Measurements from ENCODE around the gene PDIA3. TPM values are rescaled to one million over a fixed set of nuclear protein-coding genes. Genes with fewer than 3 reads are reported as not detected.
"Not testable (repeated sequence)": the region's sequence is repeated elsewhere in the genome, so short reads cannot be mapped to it uniquely, and the experiment has no call there.

PDIA3 gene
- total and polyA plus RNA-seq, 7 donors, result 36.6 to 430 (median 63.7) TPM

GRCh38 chr15:43735416-43735815, 10.8 kb upstream of the PDIA3 start:
- no peaks in the 10 kb centered on the region for H3K4me1 ChIP-seq
- H3K27ac ChIP-seq, result no peak overlapping the region
- no peaks in the 10 kb centered on the region for H3K27me3 ChIP-seq
- H3K4me3 ChIP-seq, result no peak overlapping the region
- WGBS, 2 donors, result 75 to 80% methylated on average over 6 of the region's 6 CpGs
- no peaks in the 10 kb centered on the region for H3K36me3 ChIP-seq
- intact Hi-C loops (cut with DNase I), result no loop called here
- no peaks in the 10 kb centered on the region for H3K9me3 ChIP-seq
- no peak for TF ChIP-seq POLR2AphosphoS5 (IDR thresholded peaks at IDR 0.05)
- DNase-seq, result no peak

GRCh38 chr15:43746903-43747309, 668 bp downstream of the PDIA3 start:
- DNase-seq; H3K27me3 ChIP-seq; H3K36me3 ChIP-seq; intact Hi-C loops (cut with DNase I); H3K9me3 ChIP-seq: not testable (repeated sequence)
- H3K27ac ChIP-seq, result peak overlapping the region; percentile 95 to 97 (median 96)
- peaks cover 0 to 55% (median 45%) of the 10 kb centered on the region in 4 donors for H3K4me1 ChIP-seq
- H3K4me3 ChIP-seq, result peak overlapping the region; percentile 58 to 81 (median 74)
- 0 to 1% methylated on average over 12 of the region's 12 CpGs for WGBS, 2 donors

GRCh38 chr15:43748376-43748775, 2.1 kb downstream of the PDIA3 start:
- intact Hi-C loops (cut with DNase I), result no loop called here

GRCh38 chr15:43749690-43750345, 3.6 kb downstream of the PDIA3 start:
- Histone ChIP-seq H3K27ac (peak overlapping the region in 1 of 4 donors; percentile 96), H3K4me3 (peak overlapping the region in 2 of 4 donors; percentile 2 to 12), H3K9me3 (no peaks in the 10 kb centered on the region), H3K4me1 (peaks cover 0 to 64% (median 51%) of the 10 kb centered on the region in 4 donors), H3K36me3 (peaks cover 0 to 19% (median 6%) of the 10 kb centered on the region in 4 donors), H3K27me3 (no peaks in the 10 kb centered on the region)
- TF ChIP-seq POLR2A (IDR thresholded peaks at IDR 0.05) (no peak), CTCF (IDR thresholded peaks at IDR 0.05) (no peak), POLR2AphosphoS5 (IDR thresholded peaks at IDR 0.05) (no peak), EP300 (IDR thresholded peaks at IDR 0.05) (no peak)
- no peak for DNase-seq
- WGBS, 2 donors, result 48 to 71% methylated on average over 12 of the region's 12 CpGs
- intact Hi-C loops (cut with DNase I), result no loop called here

More at GRCh38 chr15:43748376-43748775, 2.1 kb downstream of the PDIA3 start:
- TF ChIP-seq CTCF (IDR thresholded peaks at IDR 0.05), result no peak
- no peak for TF ChIP-seq EP300 (IDR thresholded peaks at IDR 0.05)
- TF ChIP-seq POLR2AphosphoS5 (IDR thresholded peaks at IDR 0.05), result no peak
- TF ChIP-seq POLR2A (IDR thresholded peaks at IDR 0.05), result no peak
- WGBS, 2 donors, result 49 to 70% methylated on average over 3 of the region's 3 CpGs
- Histone ChIP-seq H3K36me3 (peaks cover 0 to 7% (median 3%) of the 10 kb centered on the region in 4 donors), H3K27me3 (no peaks in the 10 kb centered on the region), H3K9me3 (no peaks in the 10 kb centered on the region), H3K4me1 (peaks cover 0 to 64% (median 51%) of the 10 kb centered on the region in 4 donors), H3K4me3 (peak overlapping the region in 1 of 4 donors; percentile 74), H3K27ac (peak overlapping the region in 1 of 4 donors; percentile 96)
- no peak for DNase-seq

GRCh38 chr15:43751885-43752284, 5.6 kb downstream of the PDIA3 start:
- Histone ChIP-seq H3K4me3 (no peak overlapping the region), H3K4me1 (peaks cover 0 to 60% (median 46%) of the 10 kb centered on the region in 4 donors), H3K27me3 (no peaks in the 10 kb centered on the region), H3K9me3 (no peaks in the 10 kb centered on the region), H3K27ac (no peak overlapping the region), H3K36me3 (peaks cover 0 to 40% (median 17%) of the 10 kb centered on the region in 4 donors)
- TF ChIP-seq CTCF (IDR thresholded peaks at IDR 0.05), result no peak
- no peak for TF ChIP-seq EP300 (IDR thresholded peaks at IDR 0.05)
- no peak for TF ChIP-seq POLR2A (IDR thresholded peaks at IDR 0.05)
- TF ChIP-seq POLR2AphosphoS5 (IDR thresholded peaks at IDR 0.05), result no peak
- no peak for DNase-seq
- intact Hi-C loops (cut with DNase I), result no loop called here
- 85 to 87% methylated on average over 6 of the region's 6 CpGs for whole genome bisulfite sequencing, 2 donors

Measured in sigmoid colon (tissue), 7 donors.